NCI-H460 (cell line): ENCODE data around the gene DLG2. TPM values are rescaled to one million over a fixed set of nuclear protein-coding genes. Genes with fewer than 3 reads are reported as not detected.

ENCODE experiments used
- DNase-seq: peaks from one replicate; pipeline ENCODE4 v3.0.0-alpha.2; 2016; ENCODE audit warnings: low read depth; ENCODE audit errors: extremely low read depth
- total RNA-seq: library from RNA; depleted of rRNA; stranded (reverse); fragments of >200 nt; shearing (Covaris generic); gene quantifications from 2 replicates; pipeline ENCODE4 v1.2.3, GENCODE V29; 2014

Gene DLG2
- total RNA-seq, 1 experiment from 2014 or later: 115 TPM

DNA sequence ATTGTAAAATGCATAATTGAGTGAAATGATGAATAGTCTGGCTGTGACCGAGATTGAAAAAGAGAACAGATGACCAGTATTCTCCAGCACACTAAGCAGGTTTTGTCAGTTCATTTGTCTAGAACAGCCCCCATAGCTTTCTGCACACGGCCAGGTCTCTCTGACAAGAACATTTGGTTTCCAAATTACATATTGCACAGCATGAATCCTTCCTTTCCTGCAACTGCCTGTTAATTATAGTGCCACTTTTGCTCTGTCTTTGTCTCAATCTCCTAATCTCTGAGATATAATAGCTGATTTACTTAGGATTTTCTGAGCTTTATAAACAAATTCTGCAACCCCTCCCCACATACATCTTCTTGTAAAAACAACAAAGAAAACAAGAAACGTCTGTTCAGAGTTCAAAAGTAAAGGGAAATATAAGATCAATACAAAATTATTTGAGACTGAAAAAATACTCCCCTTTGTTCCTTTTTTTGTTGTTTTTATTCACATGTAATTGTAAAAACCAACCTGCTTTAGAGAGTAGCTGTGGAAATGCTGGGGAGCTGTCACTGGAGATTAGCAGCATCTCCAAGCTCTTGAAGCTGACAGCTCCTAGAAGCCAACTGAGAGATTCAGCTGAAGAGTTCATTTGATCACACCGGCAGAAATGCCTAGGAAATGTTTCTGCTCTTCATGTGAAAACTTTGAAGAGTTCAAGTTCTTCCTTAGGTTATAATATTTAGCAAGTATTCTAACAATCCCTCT, 998.1 kb downstream of the DLG2 start:
- DNase-seq: no peak

DNA sequence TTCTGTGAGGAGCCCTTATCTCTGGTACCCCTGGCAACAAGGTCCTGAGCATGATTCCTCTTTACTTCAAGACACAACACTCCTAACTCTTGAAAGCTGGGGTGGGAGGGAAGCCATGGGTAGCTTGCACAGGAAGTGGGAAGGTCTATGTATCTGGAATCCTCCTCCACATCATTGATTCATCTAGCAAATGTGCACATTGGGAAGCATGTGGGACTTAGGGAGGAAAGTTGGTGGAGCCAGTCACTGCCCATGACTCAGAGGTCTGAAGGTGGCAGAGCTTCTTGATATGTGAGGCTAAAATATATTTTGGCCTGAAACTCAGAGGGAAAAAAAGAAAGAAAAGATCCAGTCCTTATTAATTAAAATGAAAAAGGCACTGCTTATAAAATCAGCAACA, 1000.9 kb downstream of the DLG2 start:
- DNase-seq: no peak

DNA sequence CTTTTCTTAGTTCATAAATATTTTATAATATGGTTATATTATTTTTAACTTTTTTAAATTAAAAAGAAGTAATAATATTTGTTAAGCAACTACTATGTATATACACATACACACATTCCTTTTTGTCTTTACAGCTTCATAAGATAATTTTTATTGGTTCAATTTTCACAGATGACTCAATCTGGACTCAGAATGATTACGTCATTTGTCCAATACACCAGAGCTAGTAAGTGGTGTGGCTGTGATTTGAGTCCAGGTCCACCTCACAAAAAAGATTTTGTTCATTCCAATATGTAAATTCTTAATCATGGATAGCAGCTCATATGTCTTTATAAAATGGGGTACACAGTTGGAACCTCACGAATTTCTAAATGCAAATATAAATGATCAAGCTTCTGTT, 1014.5 kb downstream of the DLG2 start:
- DNase-seq: no peak

DNA sequence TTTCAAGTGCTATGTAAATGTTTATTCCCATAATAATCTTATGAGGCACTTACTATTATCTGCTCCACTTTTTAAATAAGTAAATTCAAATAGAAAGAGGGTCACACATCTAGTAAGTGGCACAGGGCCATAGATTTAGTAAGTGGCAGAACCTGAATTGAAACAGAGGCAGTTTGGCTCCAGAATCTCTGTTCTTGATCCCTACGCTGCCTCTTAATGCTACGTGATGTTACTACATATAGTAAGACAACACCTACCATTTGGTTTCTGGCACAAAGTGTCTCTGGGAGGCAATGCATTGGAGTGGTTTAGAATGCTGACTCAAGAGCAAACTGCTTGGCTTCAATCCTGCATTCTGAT, 1018.3 kb downstream of the DLG2 start:
- DNase-seq: no peak

DNA sequence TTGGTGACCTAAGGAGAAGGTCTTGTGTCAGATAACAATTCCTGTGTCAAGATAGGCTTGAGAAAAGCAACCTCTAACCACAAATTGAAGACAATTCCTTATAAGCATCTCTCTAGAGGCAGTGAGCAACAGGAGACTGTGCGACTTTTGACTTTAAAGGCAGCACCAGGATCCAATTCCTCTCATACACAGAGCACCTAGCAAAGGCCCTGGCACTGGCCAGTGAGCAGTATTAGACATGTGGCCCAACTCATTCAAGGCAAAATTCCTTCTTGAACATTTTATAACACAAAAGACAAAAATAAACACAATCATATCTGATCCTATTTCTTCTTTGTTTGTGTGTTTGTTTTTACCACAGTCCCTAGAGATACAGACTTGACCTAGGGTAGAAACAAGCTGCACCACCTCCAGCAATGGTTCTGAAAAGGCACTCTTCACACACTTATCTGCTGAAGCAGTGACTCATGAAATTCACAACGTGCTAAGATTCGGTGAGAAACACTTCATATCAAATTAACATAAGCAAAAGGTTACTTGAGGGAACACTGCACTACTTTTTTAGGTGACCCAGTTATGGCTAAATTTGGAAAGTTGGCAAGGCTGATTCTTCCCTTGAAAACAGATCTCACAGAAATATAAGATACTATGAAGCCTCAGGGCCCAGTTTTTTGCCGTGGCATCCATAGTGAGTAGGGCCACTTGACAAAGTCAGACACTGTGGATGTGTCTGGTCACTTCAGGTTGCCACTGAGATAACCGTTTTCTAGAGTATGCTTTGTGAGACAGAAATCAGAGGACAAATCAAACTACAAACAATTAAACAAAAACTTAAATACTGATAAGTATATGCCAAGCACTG, 1018.9 kb downstream of the DLG2 start:
- no peak for DNase-seq

DNA sequence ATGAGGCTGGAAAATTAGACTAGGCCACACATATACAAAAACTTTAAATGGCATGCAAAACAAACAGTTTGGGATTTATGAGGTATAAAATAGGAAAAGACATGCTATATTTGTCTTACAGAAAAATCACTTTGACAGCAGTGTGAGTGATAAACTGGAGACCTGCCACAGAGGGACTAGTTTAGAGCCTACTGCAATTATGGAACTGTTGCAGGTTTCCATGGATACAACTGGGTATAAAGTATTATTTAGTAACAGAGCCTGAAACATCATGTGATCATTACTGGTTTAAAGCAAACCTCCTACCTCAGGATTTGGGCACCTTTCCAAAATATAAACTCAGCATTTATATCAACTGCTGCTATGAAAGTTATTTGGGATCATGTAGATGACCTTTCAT, 1032.5 kb downstream of the DLG2 start:
- no peak for DNase-seq

DNA sequence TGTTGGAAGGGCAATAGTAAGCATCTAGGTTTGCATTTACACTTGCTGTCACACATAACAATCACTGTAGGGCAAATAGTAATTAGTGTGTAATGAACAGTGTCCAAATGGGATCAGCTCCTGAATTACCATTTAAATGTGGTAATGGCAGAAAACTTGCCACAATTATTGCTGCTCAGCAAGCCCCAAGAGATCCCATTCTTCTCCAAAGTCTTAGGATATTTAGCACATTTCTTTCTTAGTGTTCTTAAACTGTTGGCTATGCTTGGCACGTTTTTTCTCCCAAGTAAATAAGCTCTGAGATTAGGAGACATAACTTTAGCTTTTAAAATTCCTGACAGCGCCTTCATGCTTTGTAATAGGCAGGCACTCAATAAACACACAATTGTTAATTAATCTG, 1037.0 kb downstream of the DLG2 start:
- DNase-seq: no peak

DNA sequence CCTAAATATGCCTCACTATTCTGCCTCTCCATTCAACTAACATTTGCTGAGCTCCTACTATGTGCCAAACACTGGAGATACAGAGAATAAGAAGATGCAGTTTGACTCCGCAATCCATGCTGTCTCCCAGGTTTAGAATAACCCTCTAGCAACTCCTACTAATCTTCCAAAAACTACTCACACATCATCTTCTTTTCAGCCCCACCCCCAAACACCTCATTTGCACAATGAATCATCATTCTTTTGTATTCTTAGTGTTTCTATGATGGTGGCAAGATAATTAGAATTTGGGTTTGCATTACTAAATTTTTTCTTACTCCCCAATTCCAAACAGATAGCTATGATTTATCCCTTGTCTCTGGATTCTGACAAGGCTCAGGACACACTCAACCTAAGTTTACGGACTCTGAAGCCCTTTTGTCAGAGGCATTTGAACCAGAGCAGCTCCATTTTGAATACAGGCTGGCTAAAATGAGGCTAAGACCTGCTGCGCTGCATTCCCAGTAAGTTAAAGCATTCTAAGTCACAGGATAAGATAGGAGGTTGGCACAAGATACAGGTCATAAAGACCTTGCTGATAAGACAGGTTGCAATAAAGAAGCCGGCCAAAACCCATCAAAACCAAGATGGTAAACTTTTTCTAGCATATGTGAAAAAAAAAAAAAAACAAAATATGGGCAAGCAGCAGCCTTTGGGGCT, 1038.9 kb downstream of the DLG2 start:
- DNase-seq: no peak

DNA sequence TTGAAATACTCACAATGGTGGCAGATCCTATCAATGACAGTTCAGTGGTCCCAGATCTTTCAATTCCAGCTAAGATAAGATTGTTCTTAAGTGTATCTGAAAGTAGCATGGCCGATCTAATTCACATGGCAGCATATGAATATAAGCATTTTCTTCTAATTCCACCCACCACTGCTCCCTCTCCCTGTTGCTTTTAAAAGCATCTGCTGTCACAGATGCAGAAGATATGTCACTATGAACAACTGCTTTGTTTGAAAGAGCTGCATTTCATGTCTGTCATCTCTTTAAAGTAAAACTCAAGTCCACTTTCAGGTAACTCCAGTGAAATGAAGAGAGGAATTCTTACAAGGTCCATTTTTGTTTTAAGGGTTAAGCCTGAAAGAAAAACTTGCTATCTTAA, 1044.0 kb downstream of the DLG2 start:
- DNase-seq: no peak

DNA sequence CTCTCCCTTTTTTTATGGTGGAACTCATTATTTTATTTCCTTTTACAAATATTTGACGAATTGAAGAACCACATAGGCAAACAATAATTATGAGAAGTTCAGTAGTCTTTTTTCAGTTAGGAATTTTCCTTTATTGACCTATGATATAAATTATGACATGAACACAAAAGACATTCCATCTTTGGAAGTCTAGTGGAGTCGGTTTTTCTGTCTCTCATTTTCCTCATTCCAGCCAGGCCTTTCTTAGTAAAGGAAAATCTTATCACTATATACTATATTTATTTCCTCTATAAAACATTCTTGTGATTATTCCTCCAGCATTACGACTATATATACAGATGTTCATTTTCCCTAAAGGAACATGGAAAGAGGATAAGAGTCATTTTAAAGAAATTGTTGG, 1046.1 kb downstream of the DLG2 start:
- no peak for DNase-seq

DNA sequence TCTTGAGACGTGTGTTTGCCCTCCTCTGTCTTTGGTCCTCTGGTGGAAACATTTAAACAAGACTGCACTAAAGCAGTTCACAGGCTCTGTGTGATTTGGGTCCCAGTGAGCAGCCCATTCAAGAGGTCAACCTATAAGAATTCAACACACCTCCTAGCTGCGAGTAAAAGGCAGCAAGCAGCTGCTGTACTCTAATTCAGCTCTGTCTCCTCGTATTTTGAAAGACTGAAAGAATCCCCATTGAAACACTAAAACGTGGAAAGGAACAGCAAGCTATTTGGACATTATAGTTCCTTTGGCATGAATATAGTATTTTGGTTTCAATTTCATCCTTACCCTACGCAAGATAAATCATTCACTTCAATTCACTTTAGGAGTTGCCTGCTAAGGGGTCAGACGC, 1046.7 kb downstream of the DLG2 start:
- DNase-seq: no peak

DNA sequence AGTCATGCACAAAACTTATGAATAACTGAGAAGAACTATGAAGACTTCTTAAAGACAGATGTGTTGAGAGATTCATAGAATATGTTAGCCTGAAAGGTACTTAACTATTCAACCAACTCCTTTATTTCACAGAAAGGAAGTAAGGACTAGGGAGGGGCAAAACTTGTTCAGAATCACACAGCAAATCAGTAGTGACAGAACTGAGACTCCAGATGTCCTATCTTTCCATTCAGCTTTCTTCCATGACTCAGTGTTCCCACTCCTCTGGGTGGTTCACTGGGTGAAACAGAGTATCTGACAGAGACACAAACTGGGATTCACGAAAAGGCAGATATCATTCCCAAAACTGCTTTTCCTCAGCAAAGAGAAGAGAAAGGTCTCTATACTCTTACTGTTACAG, 1053.3 kb downstream of the DLG2 start:
- DNase-seq: no peak

DNA sequence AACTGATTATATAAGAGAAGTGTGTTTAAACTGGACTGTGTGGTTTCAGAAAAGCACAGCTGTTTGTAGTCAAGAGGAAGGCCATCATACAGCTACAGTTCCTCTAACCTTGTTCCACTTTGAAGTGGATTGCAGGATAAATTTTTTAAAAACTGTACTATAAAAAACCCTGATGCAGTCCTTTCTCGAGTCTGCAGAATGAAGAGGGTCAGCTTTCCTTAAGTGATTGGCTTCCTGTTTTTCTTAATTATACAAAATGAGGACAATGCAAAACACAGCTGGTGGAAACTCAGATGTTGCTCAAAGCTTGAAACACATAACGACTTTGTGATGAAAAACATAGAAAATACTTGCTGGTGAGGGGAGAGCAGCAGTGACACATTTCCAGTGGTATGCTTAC, 1060.5 kb downstream of the DLG2 start:
- no peak for DNase-seq

DNA sequence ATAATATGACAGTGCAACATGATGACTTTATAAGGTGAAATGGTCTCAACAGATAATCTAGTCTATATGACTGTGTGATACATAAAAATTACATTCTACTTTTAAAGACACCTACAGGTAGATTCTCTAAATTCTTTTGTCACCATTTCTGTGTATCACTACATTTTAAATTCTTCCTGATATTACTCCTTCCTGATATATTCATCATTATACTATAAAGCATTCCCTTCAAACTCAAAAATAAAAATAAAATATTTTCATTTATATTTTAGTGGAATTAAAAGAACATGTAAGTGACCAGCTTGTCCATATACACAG, 1062.3 kb downstream of the DLG2 start:
- no peak for DNase-seq

DNA sequence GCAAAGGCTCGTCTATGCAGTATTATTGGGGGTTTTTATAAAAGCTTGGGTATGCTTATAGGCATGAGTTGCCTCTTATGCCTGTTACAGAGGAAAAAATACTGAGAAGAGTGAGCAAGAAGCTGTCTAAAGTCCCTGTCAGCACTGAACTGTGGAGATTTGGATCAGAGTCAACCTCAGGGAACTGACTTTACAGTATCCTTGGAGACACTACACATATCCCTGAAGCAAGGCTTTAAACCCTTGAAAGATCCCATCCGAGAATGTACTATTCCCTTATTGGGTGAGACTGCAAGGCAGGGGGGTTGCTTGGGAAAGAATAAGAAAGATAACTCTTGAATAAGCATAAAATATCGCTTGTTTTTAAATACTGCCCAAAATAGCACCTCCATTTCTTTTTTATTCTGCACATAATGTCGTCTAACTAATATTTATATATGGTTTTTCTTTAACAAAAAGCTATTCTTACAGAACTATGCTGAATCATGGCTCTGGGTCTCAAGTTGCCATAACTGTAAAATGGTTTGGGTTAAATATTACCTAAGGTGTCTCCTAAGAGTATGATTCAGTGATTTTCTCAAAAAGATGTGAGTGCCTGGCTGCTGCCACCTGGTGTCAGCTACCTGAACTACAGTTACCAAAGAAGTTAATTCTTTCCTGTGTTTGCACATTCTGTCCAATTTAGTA, 1062.8 kb downstream of the DLG2 start:
- peak; percentile 40 for DNase-seq

DNA sequence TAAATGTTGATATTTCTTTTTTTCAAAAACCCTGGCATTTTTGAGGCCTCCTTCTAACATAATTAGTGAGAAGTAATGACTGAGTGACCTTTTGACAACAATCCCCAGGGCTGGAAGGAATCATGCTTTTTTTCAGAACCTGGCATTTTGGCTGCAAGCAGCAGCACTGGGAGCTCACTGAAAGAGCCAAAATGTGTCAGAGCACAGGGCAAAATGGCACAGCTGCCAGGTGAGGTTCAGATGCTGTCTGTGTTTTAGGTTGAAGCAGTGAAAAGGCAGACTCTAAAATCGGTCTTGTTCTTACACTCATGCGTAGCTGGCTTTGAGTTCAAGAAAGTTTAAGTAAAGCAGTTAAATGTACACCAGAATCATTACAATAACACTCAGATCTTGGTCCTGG, 1063.8 kb downstream of the DLG2 start:
- no peak for DNase-seq

DNA sequence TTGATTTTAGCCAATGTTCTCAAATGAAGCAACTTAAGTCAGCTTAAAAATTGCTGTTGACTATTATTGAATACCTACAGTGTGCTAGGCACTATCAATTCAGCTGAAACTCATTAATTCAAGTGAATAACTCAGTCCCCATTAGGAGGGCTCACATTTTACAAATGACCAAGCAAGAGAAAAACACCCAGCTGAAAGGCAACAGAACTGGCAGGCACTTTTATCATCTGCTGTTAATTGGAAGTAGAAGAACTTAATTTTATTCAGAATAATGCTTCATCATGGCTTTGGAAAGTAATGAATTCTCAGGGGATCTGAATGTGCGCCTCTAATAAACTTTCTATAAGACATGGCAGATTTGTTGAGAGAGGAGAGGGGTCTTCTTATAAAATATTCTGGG, 1066.9 kb downstream of the DLG2 start:
- no peak for DNase-seq

DNA sequence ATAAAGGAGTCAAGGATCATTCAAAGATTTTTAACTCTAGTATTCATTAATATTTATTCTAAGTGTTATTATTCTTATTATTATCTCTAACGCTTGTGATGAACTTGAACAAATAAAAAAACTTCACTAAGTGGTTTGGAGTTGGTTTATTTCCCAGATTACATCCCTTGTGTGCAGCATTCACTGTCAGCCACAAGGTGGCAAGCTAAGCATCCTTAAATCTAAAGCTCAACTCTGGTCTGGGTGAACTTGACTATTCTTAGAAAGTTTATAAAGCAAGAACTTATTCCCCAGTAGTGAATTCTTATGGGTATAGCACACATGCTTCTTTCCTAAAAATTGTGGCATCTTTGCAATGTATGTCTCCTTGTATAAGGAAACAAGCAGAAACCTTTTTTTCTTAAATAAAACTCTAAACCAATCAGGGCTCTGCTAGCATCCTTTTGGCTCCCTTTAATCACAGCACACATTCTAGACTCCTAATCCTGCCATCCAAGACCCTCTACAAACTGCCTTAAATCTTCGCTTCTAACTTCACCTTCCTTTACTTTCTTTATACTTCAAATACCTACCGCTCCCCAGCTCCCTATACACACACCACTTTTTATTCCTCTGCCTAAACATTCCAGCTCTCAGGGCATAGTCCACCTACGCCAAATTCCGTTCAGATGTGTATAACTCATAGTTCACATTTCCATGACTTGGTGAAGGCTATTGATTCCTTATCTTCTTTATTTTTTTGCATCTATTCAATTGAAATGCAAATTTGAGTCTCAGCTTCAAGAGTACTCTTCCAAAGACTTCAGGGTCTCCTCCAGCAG, 1068.8 kb downstream of the DLG2 start:
- DNase-seq: peak; percentile 26

DNA sequence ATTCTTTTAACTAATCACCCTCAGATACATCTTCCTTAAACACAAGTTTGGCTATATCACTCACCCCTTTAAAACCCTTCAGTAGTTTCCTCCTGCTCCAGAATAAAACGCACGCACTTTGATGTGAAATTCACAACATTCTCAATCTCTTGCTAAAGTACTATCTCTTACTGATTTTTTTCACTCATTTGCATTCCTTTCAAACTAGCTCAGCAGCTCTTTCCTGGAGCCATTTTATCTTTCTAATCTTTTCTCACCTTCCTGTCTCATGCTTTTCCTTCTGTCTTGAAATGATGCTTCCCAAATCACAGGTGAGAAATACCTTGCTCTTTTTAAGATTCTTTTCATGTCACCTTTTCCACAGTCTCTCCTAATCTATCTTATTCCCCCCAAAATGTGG, 1074.4 kb downstream of the DLG2 start:
- DNase-seq: no peak

DNA sequence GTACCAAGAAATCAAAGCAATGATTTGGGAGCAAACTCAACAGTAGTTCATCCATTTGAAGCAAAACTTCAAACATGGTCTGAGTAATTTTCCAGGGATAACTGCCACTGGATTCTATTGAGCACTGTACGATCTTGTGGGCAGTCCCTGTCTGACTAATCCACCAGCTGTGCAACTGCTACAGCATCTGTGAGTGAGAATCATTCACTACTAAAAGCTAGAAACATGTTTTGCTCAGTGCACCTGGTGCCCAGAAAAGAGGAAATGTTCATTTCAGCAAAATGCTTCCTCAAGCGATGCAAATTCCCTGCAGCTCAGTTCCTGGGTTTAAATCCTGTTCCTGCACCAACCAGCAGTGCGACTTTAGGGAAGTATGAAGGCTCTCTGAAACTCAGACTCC, 1077.9 kb downstream of the DLG2 start:
- DNase-seq: no peak
